ENCODE results near the gene ZC3H4. TPM values are rescaled to one million over a fixed set of nuclear protein-coding genes. Genes with fewer than 3 reads are reported as not detected.

Gene ZC3H4
- total RNA-seq, 1 experiment from 2014 or later, result 94.4 TPM

DNA sequence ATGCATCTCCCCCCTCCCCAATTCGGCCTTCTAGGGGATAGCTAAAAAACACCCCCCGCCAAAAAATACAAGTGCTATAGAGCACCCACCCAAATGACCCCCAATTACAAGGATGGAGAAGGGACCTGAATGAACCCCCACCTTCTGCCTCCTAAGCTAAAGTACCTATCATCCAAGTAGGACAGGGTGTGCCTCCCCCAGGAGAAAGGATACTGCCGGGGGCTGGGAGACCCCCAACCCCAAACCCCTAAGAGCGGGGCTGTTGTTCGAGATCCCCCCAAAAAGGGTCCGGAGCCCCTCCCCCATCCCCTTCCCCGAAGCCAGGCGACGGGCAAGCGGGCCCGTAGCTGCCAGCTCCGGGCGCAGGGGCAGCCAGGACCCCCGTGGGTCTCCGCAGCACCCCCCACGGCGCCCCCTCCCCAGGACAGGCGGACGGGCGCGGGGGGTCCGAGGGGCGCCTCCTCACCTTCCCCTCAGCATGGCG lies 1.9 kb downstream of the ZC3H4 start:
- TF ChIP-seq EZH2 (IDR thresholded peaks at IDR 0.05; ENCODE audit: borderline replicate concordance, low read depth, low read length, poor library complexity, severe bottlenecking), result no peak
- TF ChIP-seq, protein P1, sequence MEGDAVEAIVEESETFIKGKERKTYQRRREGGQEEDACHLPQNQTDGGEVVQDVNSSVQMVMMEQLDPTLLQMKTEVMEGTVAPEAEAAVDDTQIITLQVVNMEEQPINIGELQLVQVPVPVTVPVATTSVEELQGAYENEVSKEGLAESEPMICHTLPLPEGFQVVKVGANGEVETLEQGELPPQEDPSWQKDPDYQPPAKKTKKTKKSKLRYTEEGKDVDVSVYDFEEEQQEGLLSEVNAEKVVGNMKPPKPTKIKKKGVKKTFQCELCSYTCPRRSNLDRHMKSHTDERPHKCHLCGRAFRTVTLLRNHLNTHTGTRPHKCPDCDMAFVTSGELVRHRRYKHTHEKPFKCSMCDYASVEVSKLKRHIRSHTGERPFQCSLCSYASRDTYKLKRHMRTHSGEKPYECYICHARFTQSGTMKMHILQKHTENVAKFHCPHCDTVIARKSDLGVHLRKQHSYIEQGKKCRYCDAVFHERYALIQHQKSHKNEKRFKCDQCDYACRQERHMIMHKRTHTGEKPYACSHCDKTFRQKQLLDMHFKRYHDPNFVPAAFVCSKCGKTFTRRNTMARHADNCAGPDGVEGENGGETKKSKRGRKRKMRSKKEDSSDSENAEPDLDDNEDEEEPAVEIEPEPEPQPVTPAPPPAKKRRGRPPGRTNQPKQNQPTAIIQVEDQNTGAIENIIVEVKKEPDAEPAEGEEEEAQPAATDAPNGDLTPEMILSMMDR (conservative IDR thresholded peaks at IDR 0.05; ENCODE audit: low read depth, low read length), result no peak
- TSS peak; percentile 36 for BruUV-seq (replicated peaks)
- Histone ChIP-seq H3K9me3 (ENCODE audit: low read depth, low read length, poor library complexity, severe bottlenecking) (no peaks in the 10 kb centered on the region), H3K4me1 (ENCODE audit: insufficient read depth, low read length, poor library complexity, severe bottlenecking) (peaks cover 34% of the 10 kb centered on the region), H3K27ac (ENCODE audit: low read depth, low read length, poor library complexity, severe bottlenecking) (peak overlapping the region; percentile 100), H3K4me3 (ENCODE audit: low read depth, low read length, poor library complexity, severe bottlenecking) (peak overlapping the region; percentile 96), H3K36me3 (ENCODE audit: insufficient read depth, low read length, poor library complexity, severe bottlenecking) (peaks cover 19% of the 10 kb centered on the region), H3K27me3 (replicated peaks; ENCODE audit: insufficient read depth, low read depth, low read length, poor library complexity) (no peaks in the 10 kb centered on the region)
- ChIA-PET POLR2A (ENCODE audit: low non-redundant PET) (interaction anchor here (0.5 kb wide), 1 partner anchor 97 kb away, joined by 4 read pairs; no protein-coding TSS in a partner anchor), CTCF (no interaction called here)
- intact Hi-C loops (cut with micrococcal nuclease; ENCODE audit: unreplicated experiment), result loop anchor here (10.0 kb wide), 1 partner anchor 327 kb away; the partner anchor contains the start of gene SLC1A5
- no peak for DNase-seq (ENCODE audit: low spot score)

DNA sequence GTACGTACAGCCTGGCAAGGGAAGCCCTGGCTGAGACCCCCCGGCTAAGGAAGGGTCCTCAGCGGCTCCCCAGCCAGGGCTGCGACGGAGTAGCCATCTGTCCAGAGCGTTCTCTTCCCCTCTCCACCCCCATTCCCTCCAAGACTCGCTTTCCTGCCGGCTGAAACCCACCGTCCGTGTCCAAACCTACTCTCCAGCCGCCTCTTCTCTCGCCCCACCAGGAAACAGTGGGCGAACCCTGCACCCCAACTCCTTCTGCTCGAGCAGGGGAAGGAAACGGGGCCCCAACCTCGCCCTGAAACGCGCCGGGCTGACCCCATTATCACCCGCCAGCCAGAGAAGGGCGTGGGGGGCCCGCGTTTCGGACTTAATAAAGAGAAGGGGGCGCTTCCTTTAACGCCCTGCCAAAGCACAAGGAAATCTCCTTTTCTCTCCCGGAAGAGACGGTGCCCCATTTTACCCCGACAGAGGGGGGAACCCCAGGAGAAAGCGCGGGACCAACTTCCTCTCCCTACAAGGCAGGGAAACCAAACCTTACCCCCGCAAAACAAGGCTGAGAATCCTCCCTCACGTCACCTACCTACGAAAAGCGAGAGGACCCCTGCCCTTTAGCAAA lies 2.5 kb downstream of the ZC3H4 start:
- Histone ChIP-seq H3K4me1 (ENCODE audit: insufficient read depth, low read length, poor library complexity, severe bottlenecking) (peaks cover 34% of the 10 kb centered on the region), H3K27me3 (replicated peaks; ENCODE audit: insufficient read depth, low read depth, low read length, poor library complexity) (no peaks in the 10 kb centered on the region), H3K4me3 (ENCODE audit: low read depth, low read length, poor library complexity, severe bottlenecking) (peak overlapping the region; percentile 96), H3K27ac (ENCODE audit: low read depth, low read length, poor library complexity, severe bottlenecking) (peak overlapping the region; percentile 100), H3K9me3 (ENCODE audit: low read depth, low read length, poor library complexity, severe bottlenecking) (no peaks in the 10 kb centered on the region), H3K36me3 (ENCODE audit: insufficient read depth, low read length, poor library complexity, severe bottlenecking) (peaks cover 19% of the 10 kb centered on the region)
- no peak for TF ChIP-seq EZH2 (IDR thresholded peaks at IDR 0.05; ENCODE audit: borderline replicate concordance, low read depth, low read length, poor library complexity, severe bottlenecking)
- TF ChIP-seq, protein P1 (conservative IDR thresholded peaks at IDR 0.05; ENCODE audit: low read depth, low read length), result no peak
- intact Hi-C loops (cut with micrococcal nuclease; ENCODE audit: unreplicated experiment), result loop anchor here (10.0 kb wide), 1 partner anchor 326 kb away; the partner anchor contains the start of gene SLC1A5
- BruUV-seq (replicated peaks), result no TSS peak
- CTCF ChIA-PET, result interaction anchor here (0.6 kb wide), 1 partner anchor 216 kb away, joined by 3 read pairs; no protein-coding TSS in a partner anchor
- POLR2A ChIA-PET (ENCODE audit: low non-redundant PET), result interaction anchor here (0.5 kb wide), 1 partner anchor 96 kb away, joined by 4 read pairs; no protein-coding TSS in a partner anchor
- peak; percentile 27 for DNase-seq (ENCODE audit: low spot score)

DNA sequence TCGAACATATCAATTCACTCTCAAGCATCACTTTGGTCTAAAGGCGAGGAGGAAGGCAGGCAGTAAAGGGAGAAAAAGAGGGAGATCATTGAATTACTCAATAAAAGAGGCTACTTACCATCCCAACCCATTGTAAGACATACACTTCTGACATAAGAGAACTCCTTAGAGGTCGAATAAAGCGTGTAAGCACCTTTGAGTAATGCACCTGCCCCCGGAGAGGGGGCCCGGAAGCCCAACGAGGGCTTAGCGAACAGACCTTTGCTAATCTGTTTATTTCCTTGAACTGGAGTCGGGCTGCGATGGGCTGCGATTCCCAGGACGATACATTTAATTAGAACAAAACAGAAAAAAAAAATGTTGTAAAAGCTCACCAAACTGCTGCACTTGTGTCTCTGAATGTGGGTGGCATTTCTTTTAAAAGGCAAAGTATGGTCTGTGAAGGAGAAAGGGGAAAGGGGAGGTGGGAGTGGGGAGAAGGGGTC lies 3.0 kb downstream of the ZC3H4 start:
- Histone ChIP-seq H3K4me3 (ENCODE audit: low read depth, low read length, poor library complexity, severe bottlenecking) (peak overlapping the region; percentile 96), H3K9me3 (ENCODE audit: low read depth, low read length, poor library complexity, severe bottlenecking) (no peaks in the 10 kb centered on the region), H3K27me3 (replicated peaks; ENCODE audit: insufficient read depth, low read depth, low read length, poor library complexity) (no peaks in the 10 kb centered on the region), H3K4me1 (ENCODE audit: insufficient read depth, low read length, poor library complexity, severe bottlenecking) (peaks cover 34% of the 10 kb centered on the region), H3K27ac (ENCODE audit: low read depth, low read length, poor library complexity, severe bottlenecking) (peak overlapping the region; percentile 100), H3K36me3 (ENCODE audit: insufficient read depth, low read length, poor library complexity, severe bottlenecking) (peaks cover 19% of the 10 kb centered on the region)
- TF ChIP-seq, protein P1 (conservative IDR thresholded peaks at IDR 0.05; ENCODE audit: low read depth, low read length), result no peak
- TF ChIP-seq EZH2 (IDR thresholded peaks at IDR 0.05; ENCODE audit: borderline replicate concordance, low read depth, low read length, poor library complexity, severe bottlenecking), result no peak
- CTCF ChIA-PET, result interaction anchor here (0.6 kb wide), 1 partner anchor 216 kb away, joined by 3 read pairs; no protein-coding TSS in a partner anchor
- BruUV-seq (replicated peaks), result no TSS peak
- intact Hi-C loops (cut with micrococcal nuclease; ENCODE audit: unreplicated experiment), result loop anchor here (10.0 kb wide), 1 partner anchor 326 kb away; the partner anchor contains the start of gene SLC1A5
- POLR2A ChIA-PET (ENCODE audit: low non-redundant PET), result no interaction called here
- peak; percentile 28 for DNase-seq (ENCODE audit: low spot score)

All from A673 (cell line).